ENCODE results near the gene EFS.

GRCh38 chr14:23381871-23382270 lies 16.9 kb upstream of the EFS start:
- no peak for TF ChIP-seq RCOR1 (conservative IDR thresholded peaks at IDR 0.05; ENCODE audit: low read depth, low read length)
- no peak for TF ChIP-seq POLR2A (IDR thresholded peaks at IDR 0.05; ENCODE audit: low read depth, low read length)
- no peak for TF ChIP-seq PKNOX1 (IDR thresholded peaks at IDR 0.05)
- no peak for TF ChIP-seq BHLHE40 (IDR thresholded peaks at IDR 0.05; ENCODE audit: borderline replicate concordance in 1 of 2, low read depth in 2 of 2, low read length in 1 of 2)
- TF ChIP-seq TCF7 (IDR thresholded peaks at IDR 0.05; ENCODE audit: borderline replicate concordance) = no peak
- TF ChIP-seq SMC3 (IDR thresholded peaks at IDR 0.05; ENCODE audit: borderline replicate concordance, low read length) = no peak
